GM19238 (cell line): Measurements from ENCODE around the gene SLC6A13.
"Not testable (repeated sequence)": the region's sequence is repeated elsewhere in the genome, so short reads cannot be mapped to it uniquely, and the experiment has no call there.

Source experiments
- DNase-seq: peaks from one replicate; pipeline ENCODE4 v3.0.0; 2011; ENCODE audit warnings: low spot score; ENCODE audit not compliant: insufficient read length

The SLC6A13 gene

GRCh38 chr12:197911-198695, 64.5 kb downstream of the SLC6A13 start:
- DNase-seq: no peak

DNA sequence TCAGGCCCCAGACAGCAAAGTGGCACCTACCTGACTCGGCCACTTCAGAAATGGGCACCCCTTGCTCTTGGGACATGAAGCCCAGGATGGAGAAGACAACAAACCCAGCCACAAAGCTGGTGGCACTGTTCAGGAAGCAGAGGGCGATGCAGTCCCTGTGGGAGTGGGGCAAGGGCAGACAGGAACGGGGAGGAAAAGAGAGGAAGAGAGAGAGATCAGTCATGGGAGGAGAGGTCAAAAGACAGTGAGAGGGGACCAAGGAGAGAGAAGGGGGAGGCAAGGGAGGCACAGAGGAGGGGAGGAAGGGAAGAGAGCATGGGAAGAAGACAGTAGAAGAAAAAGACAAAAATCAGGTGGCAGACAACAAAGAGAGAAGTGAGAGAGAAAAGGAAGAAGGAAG, 65.3 kb downstream of the SLC6A13 start:
- DNase-seq: no peak

- no peak for DNase-seq
Measured at GRCh38 chr12:196436-196835, 66.2 kb downstream of the SLC6A13 start.

DNA sequence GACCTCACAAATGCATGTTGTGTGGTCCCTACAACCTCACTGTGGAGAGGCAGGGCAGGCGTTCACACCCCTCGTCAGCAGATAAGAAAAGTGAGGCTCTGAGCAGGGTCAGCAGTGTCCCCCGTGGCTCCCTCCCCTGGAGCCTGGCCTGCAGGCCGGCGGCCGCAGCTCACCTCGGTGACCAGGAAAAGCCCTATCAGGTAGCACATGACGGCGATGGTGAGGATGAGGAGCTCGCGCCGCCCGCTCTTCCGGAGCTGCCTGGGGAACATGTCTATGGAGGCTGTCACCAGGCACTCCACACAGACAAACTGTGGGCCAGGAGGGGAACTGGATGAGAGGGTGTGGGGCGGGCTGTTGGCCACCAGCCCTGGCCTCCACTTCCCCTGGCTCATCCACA, 66.7 kb downstream of the SLC6A13 start:
- DNase-seq: no peak

DNA sequence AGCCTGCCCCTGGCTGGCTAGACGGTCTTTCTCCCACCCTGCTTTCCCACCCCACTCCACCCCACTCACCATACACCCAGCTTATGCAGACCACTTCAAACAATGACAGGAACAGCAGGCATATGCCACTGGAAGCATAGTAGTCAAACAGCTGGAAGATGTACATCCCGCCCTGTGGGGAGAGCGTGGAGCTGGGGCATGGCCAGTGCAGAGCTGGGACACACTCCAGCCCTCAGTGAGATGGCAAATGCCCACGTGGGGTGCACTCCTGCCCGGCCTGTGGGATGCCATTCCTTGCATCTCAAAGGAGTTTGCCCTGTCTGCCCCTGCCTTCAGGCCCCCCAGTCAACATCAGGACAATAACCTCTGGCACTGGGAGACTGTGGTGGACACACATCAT, 67.5 kb downstream of the SLC6A13 start:
- no peak for DNase-seq

- DNase-seq: no peak
Measured at GRCh38 chr12:194276-194675, 68.4 kb downstream of the SLC6A13 start.

DNA sequence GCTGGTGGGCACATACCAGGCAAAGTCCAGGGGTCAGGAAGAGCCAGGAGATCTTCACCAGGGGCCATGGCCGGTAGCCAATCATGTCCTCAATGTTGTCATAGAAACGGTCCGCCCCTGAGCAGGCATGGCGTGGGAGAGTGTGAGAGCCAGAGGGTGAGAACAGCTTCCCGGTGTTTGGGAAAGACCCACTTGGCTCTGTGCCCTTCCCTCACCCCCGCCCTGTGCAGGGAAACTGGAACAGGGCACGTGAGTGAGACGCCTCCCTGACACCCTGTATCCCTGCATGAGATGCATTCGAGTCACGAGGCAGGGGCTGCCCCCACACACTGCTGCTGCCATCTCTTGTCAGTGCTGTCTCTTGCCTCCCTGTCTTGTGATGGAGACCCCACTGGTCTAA, 69.4 kb downstream of the SLC6A13 start:
- DNase-seq: no peak

DNA sequence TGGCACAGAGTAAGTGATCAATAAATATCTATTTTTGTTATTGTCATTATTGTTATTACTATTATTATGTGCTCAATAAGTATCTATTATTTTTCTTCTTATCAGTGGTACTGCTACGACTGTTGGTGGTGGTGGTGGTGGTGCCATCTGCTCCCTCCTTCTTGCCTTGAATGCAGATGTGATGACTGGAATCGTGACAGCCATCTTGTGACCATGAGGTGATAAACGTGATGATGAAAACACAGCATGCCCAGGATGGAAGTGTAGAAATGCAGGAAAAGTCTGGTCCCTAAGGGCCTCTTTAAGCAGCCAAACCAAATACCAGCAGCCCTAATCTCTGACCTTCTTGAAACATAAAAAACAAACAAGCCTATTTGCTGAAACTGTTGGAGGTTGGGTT, 71.1 kb downstream of the SLC6A13 start:
- DNase-seq: no peak

GRCh38 chr12:190881-191280, 71.8 kb downstream of the SLC6A13 start:
- no peak for DNase-seq

GRCh38 chr12:189622-189962, 73.0 kb downstream of the SLC6A13 start:
- DNase-seq: no peak

- DNase-seq: peak; percentile 58
Measured at GRCh38 chr12:188910-189621, 73.6 kb downstream of the SLC6A13 start.

DNA sequence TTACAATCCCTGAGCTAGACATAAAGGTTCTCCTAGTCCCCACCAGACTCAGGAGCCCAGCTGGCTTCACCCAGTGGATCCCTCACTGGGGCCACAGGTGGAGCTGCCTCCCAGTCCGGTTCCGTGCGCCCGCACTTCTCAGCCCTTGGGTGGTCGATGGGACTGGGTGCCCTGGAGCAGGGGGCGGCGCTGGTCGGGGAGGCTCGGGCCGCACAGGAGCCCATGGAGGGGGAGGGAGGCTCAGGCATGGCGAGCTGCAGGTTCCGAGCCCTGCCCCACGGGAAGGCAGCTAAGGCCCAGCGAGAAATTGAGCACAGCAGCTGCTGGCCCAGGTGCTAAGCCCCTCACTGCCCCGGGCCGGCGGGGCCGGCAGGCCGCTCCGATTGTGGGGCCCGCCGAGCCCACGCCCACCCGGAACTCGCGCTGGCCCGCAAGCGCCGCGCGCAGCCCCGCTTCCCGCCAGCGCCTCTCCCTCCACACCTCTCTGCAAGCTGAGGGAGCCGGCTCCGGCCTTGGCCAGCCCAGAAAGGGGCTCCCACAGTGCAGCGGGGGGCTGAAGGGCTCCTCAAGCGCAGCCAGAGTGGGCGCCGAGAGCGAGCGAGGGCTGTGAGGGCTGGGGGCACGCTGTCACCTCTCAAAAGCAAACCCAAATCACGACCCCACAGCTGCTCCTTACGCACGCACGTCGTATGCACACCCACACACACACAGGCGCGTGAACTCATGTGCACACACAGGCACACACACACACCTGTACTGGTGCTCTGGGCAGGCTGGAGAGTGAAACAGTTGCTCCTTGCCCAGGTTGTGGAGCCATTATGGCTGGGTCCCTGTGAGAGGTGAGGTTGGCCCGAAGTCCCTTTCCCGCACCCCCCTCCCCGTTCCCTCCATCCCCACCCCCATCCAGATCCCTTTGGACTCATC, 74.4 kb downstream of the SLC6A13 start:
- DNase-seq: not testable (repeated sequence)

DNA sequence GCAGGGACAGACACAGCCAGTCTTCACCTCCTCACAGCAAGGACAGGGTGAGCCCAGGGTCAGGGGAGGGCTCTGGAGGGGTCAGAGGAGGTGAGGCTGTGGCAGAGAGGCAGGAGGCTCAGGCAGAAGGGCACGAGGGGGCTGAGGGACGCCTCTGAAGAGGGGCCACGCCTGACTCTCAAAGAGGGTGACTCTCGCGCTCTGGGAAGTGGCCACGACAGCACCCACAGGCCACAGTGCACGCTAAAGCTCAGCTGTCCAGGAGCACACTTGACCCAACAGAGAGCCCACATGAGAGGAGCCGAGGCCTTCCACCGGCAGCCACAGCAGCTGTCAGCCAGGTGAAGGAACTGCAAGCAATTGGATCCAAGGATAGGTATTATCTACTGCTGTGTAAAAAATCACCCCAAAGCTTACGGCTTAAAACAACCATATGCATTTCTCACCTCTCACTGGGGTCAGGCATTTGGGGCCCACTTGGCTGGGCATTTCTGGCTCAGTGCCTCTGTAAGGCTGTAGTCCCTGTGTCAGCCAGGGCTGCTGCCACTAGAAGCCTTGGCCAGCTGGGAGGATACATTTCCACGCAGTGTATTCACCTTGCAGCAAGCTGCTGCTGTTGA, 76.5 kb downstream of the SLC6A13 start:
- DNase-seq: no peak

- no peak for DNase-seq
Measured at GRCh38 chr12:185576-185955, 77.1 kb downstream of the SLC6A13 start.

DNA sequence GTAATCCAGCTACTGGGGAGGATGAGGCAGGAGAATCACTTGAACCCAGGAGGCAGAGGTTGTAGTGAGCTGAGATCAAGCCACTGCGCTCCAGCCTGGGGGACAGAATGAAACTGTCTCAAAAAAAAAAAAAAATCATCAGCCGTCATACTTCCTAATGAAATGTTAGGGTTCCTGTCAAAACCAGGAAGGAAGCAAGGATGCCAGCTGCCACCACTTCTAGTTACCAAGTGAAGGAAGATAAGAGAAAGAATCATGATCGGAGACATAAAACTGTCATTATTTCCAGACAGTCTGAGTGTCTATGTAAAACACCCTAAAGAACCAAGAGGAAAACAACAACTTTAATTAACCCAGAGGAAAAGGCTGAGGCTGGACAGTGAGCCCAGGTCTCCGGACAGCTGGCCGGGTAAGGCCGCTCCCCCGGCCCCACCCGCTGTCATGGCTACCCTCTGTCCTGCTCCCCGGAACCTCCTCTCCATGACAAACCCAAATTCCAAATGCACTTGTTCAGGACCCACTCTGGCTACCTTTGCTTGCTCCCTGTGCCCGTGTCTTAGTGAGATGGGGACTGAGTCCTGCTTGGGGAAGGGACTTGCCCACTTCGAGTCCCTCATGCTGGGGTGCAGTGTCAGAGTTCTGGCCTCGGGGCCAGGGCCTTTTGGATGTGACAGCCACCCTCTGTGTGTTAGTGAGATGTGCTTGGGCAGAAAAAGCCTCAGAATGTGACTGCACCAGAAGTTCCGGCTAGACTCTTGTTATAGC, 77.6 kb downstream of the SLC6A13 start:
- DNase-seq: no peak

DNA sequence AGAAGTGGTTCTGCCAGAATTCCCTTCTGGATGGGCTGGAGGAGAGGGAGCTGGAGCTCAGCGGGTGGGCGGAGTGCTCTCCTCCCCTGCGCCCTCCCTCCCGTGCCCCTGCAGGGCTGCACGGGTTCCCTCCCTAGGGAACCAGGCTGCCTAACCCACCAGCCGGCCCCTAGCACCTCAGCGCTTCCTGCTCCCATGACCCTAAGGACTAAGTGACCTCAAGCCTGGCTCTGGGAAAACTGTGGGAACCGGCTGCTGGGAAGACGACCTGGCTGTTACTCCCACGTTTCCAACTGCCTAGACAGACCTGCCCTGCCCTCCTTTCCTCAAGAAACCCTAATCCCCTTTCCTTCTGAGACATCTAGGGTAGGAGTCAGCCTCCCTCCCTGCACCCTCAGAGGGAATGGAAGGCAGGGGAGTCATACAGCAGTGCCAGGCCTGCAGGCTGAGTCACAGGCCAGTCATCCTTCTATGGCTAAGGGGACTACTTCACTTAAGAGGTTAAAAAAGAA, 80.2 kb downstream of the SLC6A13 start:
- DNase-seq: no peak

GRCh38 chr12:181921-182320, 80.7 kb downstream of the SLC6A13 start:
- DNase-seq: no peak

- peak; percentile 43 for DNase-seq
Measured at GRCh38 chr12:180445-180844, 82.2 kb downstream of the SLC6A13 start.

- no peak for DNase-seq
Measured at GRCh38 chr12:179885-180284, 82.8 kb downstream of the SLC6A13 start.

- DNase-seq: no peak
Measured at GRCh38 chr12:179131-179884, 83.3 kb downstream of the SLC6A13 start.
